A549 (cell line): ENCODE results near the gene COX19. TPM values are rescaled to one million over a fixed set of nuclear protein-coding genes. Genes with fewer than 3 reads are reported as not detected.

Experiments used
- ATAC-seq, 2 experiments: fragments of 200-7000 bp in 1 of 2; fragments of >200 bp in 1 of 2; cut with Nextera tagmentation in 1 of 2; cut with Tn5 transposase in 1 of 2; 3 replicates each; pipeline versions ENCODE4 v1.8.0 to v1.9.1; 2018 to 2020; ENCODE audit warnings: mild to moderate bottlenecking in 1 of 2, moderate library complexity in 1 of 2
- CTCF ChIA-PET: fragments of 300-600 bp; sonication (Branson Sonifier 250); formaldehyde crosslinking; extraction: SDS; loops from one replicate; lab custom pipeline; 2021; ENCODE audit warnings: antibody characterized with exemption, inconsistent platforms; lab: Yijun Ruan, JAX
- POLR2A ChIA-PET: fragments of 350-600 bp; formaldehyde crosslinking; extraction: SDS; loops from one replicate; lab custom pipeline; 2021; ENCODE audit warnings: antibody characterized with exemption, inconsistent platforms; lab: Yijun Ruan, JAX
- DNase-seq, 2 experiments: peaks; one replicate each; pipeline versions ENCODE4 v3.0.0 to v3.0.0-alpha.2; 2011 to 2016; ENCODE audit warnings: low read depth in 1 of 2, low spot score in 1 of 2
- FAIRE-seq: peaks from 2 replicates; lab custom pipeline; 2011; peaks lifted over from hg19 to GRCh38; lab: Jason Lieb, UNC
- H3K27ac ChIP-seq, 2 experiments: fragments of >200 bp; sonication (Bioruptor Twin); formaldehyde crosslinking; 3 replicates each; pipeline ENCODE4 v1.5.1; 2016 to 2017
- H3K4me1 ChIP-seq: fragments of >200 bp; sonication (Bioruptor Twin); formaldehyde crosslinking; 3 replicates; pipeline ENCODE4 v1.6.1; 2016
- H3K4me2 ChIP-seq: fragments of >200 bp; sonication (Bioruptor Twin); formaldehyde crosslinking; 3 replicates; pipeline ENCODE4 v1.6.1; 2016
- H3K4me3 ChIP-seq: fragments of >200 bp; sonication (Bioruptor Twin); formaldehyde crosslinking; 3 replicates; pipeline ENCODE4 v1.5.1; 2016
- H3K9me3 ChIP-seq: fragments of >200 bp; sonication (Bioruptor Twin); formaldehyde crosslinking; 3 replicates; pipeline ENCODE4 v1.6.1; 2016
- CHD4 ChIP-seq: fragments of 200-600 bp; sonication (generic); IDR thresholded peaks from 2 replicates; pipeline ENCODE4 v1.6.1; 2016; ENCODE audit warnings: antibody characterized with exemption, mild to moderate bottlenecking, borderline replicate concordance
- CTCF ChIP-seq: fragments of >200 bp; sonication (Bioruptor Twin); formaldehyde crosslinking; IDR thresholded peaks from 3 replicates; pipeline ENCODE4 v1.5.1; 2016
- FOSL2 ChIP-seq, 2 experiments: fragments of 450-650 bp in 1 of 2; fragments of >200 bp in 1 of 2; sonication (Bioruptor Twin) in 1 of 2; formaldehyde crosslinking; IDR thresholded peaks; 2 replicates each; pipeline versions ENCODE4 v1.5.0 to v1.6.1; 2016 to 2020; ENCODE audit warnings: mild to moderate bottlenecking in 1 of 2, moderate library complexity in 1 of 2
- FOXS1 ChIP-seq: fragments of 250-450 bp; sonication (Bioruptor Pico); IDR thresholded peaks from 2 replicates; pipeline ENCODE4 v1.5.0; 2020; ENCODE audit warnings: mild to moderate bottlenecking, moderate library complexity
- JUN ChIP-seq, 2 experiments: fragments of >200 bp; sonication (Bioruptor Twin); formaldehyde crosslinking; IDR thresholded peaks; 2 replicates in 1 of 2; 3 replicates in 1 of 2; pipeline ENCODE4 v1.6.1; 2016 to 2017
- MAX ChIP-seq: IDR thresholded peaks from 2 replicates; pipeline ENCODE4 v1.6.1; 2012
- MAZ ChIP-seq: fragments of 150-350 bp; IDR thresholded peaks from 2 replicates; pipeline ENCODE4 v1.6.1; 2014; ENCODE audit warnings: antibody characterized with exemption, low read depth, low read length, borderline replicate concordance
- MYC ChIP-seq: IDR thresholded peaks from 2 replicates; pipeline ENCODE4 v1.6.1; 2012; ENCODE audit warnings: mild to moderate bottlenecking, inconsistent platforms, low read length, improper control_type of control experiment, borderline replicate concordance
- NPAS2 ChIP-seq: fragments of 250-450 bp; sonication (Bioruptor Pico); IDR thresholded peaks from 2 replicates; pipeline ENCODE4 v1.8.0; 2022; ENCODE audit warnings: mild to moderate bottlenecking, moderate library complexity, borderline replicate concordance
- RAD21 ChIP-seq, 2 experiments: fragments of >200 bp in 1 of 2; sonication (Bioruptor Twin) in 1 of 2; formaldehyde crosslinking in 1 of 2; IDR thresholded peaks in 1 of 2; conservative IDR thresholded peaks in 1 of 2; 2 replicates in 1 of 2; 3 replicates in 1 of 2; pipeline ENCODE4 v1.6.1; 2012 to 2018; ENCODE audit warnings: inconsistent platforms in 1 of 2
- SMC3 ChIP-seq: fragments of >200 bp; sonication (Bioruptor Twin); formaldehyde crosslinking; IDR thresholded peaks from 3 replicates; pipeline ENCODE4 v1.6.1; 2018; ENCODE audit warnings: inconsistent platforms
- TFCP2L1 ChIP-seq: fragments of 250-450 bp; sonication (Bioruptor Pico); IDR thresholded peaks from 2 replicates; pipeline ENCODE4 v1.5.0; 2021; ENCODE audit warnings: mild to moderate bottlenecking
- WGBS: methylation state at CpG from one replicate; pipeline ENCODE4 v1.1.6; 2017; ENCODE audit errors: missing lambda C conversion rate; 5-methylcytosine and 5-hydroxymethylcytosine counted together
- polyA plus RNA-seq, 4 experiments: library from polyadenylated mRNA; depleted of rRNA in 3 of 4; stranded (reverse); fragments of >200 nt; fragmentation: RNase III in 1 of 4; extraction: RNeasy Plus Mini Kit Qiagen cat#74134 plus additional on column Dnase treatment in 1 of 4; gene quantifications; 2 replicates in 3 of 4; 3 replicates in 1 of 4; pipeline ENCODE4 v1.2.3, GENCODE V29; 2011 to 2017
- TF ChIP-seq, protein P1 (sequence below): IDR thresholded peaks from 2 replicates; pipeline ENCODE4 v1.6.1; 2012; ENCODE audit warnings: low read depth, borderline replicate concordance

Gene COX19
- polyA plus RNA-seq, 2 of the 4 experiments (the other 2 are of a cell fraction), result 6.2 to 7.6 TPM

GRCh38 chr7:992709-993607 is 17.6 kb upstream of the COX19 start:
- Histone ChIP-seq H3K9me3 (no peaks in the 10 kb centered on the region), H3K27ac (peak overlapping the region in 1 of 2 experiments; percentile 50; a peak in 1 of 6 replicates), H3K4me2 (peak overlapping the region; percentile 32; the same call in 1 of the 3 replicates), H3K4me1 (peaks cover 17% of the 10 kb centered on the region), H3K4me3 (no peak overlapping the region)
- ChIA-PET CTCF (interaction anchor here (0.6 to 11.3 kb wide), 71 partner anchors 8 to 862 kb away, joined by 3 to 487 read pairs (median 8); partner anchors contain the start of genes COX19, CYP2W1, GPER1 and GPR146), POLR2A (interaction anchor here (1.0 to 1.9 kb wide), 3 partner anchors 72 to 183 kb away, joined by 3 to 5 read pairs (median 4); no protein-coding TSS in a partner anchor)
- TF ChIP-seq CTCF, result peak; percentile 99
- TF ChIP-seq NPAS2 (CRISPR knock-in tag), result no peak
- TF ChIP-seq, protein P1, sequence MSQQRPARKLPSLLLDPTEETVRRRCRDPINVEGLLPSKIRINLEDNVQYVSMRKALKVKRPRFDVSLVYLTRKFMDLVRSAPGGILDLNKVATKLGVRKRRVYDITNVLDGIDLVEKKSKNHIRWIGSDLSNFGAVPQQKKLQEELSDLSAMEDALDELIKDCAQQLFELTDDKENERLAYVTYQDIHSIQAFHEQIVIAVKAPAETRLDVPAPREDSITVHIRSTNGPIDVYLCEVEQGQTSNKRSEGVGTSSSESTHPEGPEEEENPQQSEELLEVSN, result no peak
- TF ChIP-seq SMC3, result peak; percentile 98
- TF ChIP-seq FOSL2 (IDR thresholded peaks at IDR 0.05), result no peak
- 0 out of 2 replicates have a peak, but pooled peaks have one; percentile 17 for TF ChIP-seq FOSL2 (CRISPR knock-in tag; IDR thresholded peaks at IDR 0.05)
- peak; percentile 93 to 97 for TF ChIP-seq RAD21 (conservative IDR thresholded peaks at IDR 0.05 in 1 of 2, IDR thresholded peaks at IDR 0.05 in 1 of 2)
- no peak for TF ChIP-seq JUN (IDR thresholded peaks at IDR 0.05)
- peak; percentile 91 for TF ChIP-seq MYC
- TF ChIP-seq MAX, result peak; percentile 87
- FAIRE-seq (peak; percentile 68), DNase-seq (peak; percentile 69 to 97), ATAC-seq (peak; percentile 91 to 97)
- WGBS, result 18% methylated on average over 20 of the region's 34 CpGs

GRCh38 chr7:991729-992656 is 16.6 kb upstream of the COX19 start:
- POLR2A ChIA-PET, result interaction anchor here (1.9 kb wide), 1 partner anchor 74 kb away, joined by 5 read pairs; no protein-coding TSS in a partner anchor
- no peak for FAIRE-seq
- no peak overlapping the region for H3K4me2 ChIP-seq
- TF ChIP-seq MAX, result no peak
- no peak for TF ChIP-seq MAZ
- no peak for TF ChIP-seq CHD4
- no peak for TF ChIP-seq FOXS1
- TF ChIP-seq TFCP2L1, result no peak
- ATAC-seq, result no peak
- no peaks in the 10 kb centered on the region for H3K9me3 ChIP-seq
- 85% methylated on average over 27 of the region's 34 CpGs for WGBS
- no peak for DNase-seq
- H3K4me1 ChIP-seq, result peaks cover 15% of the 10 kb centered on the region
- H3K4me3 ChIP-seq, result no peak overlapping the region
- CTCF ChIA-PET, result interaction anchor here (0.6 to 11.3 kb wide), 48 partner anchors 7 to 674 kb away, joined by 3 to 487 read pairs (median 12); partner anchors contain the start of genes COX19, CYP2W1, GPER1 and GPR146
- H3K27ac ChIP-seq, result no peak overlapping the region
